HG03139 (cell line): ENCODE results near the gene CYBB.
A peak's percentile ranks its signal among the peaks of the same experiment; 100 is the strongest.

ENCODE experiments used
- ATAC-seq: cut with Tn5 transposase; IDR thresholded peaks from one replicate; pipeline ENCODE4 v1.9.1; 2021; ENCODE audit not compliant: unreplicated experiment

The CYBB gene

DNA sequence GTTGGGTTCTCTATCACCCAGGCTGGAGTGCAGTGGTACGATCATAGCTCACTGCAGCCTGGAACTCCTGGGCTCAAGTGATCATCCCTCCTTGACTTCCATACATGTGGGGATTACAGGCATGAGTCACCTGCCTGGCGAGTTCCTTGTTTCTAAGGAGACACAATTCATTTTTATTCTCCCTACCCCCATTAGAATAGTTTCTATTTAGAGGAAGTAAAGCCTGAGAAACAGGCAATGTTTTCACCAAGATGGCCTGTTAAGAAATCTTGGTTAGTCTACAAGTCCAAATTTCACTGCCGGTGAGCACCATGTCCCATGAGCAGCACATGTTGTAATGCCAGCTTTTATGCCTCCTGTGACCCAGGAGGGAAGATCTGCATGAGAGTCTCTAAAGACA, 5.7 kb downstream of the CYBB start:
- ATAC-seq: no peak

DNA sequence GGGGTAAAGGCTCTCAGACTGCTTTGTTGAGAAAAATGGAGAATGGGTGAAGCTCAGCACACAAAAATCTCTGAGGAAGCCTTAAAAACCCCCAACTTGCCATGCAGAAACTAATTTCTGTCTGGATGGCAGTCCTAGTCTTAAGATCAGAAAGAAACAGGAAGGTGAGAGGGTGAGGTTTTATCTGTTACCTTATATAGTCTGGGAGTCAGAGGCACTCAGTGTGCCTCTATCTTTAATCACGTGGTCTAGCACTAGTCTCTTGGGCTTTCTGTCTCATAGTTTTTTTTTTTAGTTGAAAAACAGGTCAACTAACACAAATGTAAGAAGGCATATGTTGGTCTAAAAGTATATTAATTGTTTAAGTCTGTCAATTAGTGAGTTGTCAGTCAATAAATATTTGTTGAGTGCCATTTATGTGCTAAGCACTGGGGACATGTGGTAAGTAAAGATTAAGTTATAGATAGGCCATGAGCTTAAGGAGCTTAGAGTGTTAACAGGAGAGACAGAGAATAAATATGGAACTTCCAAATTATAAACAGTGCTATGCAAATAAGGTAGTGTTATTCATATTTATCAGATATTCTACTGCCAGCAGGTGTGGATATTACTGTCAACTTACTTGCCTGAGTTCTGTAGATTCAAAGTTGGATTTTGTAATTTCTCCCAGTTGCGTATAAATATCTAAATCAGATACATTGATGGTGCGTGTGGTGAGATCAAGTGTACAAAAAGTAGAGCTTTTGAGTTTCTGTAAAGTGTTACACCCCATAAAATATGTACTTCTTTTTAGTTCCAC, 7.0 kb downstream of the CYBB start:
- ATAC-seq: peak; percentile 81

- peak; percentile 65 for ATAC-seq
Observed at GRCh38 chrX:37787423-37787869, 7.6 kb downstream of the CYBB start.

- ATAC-seq: no peak
Observed at GRCh38 chrX:37796310-37796709, 16.5 kb downstream of the CYBB start.

DNA sequence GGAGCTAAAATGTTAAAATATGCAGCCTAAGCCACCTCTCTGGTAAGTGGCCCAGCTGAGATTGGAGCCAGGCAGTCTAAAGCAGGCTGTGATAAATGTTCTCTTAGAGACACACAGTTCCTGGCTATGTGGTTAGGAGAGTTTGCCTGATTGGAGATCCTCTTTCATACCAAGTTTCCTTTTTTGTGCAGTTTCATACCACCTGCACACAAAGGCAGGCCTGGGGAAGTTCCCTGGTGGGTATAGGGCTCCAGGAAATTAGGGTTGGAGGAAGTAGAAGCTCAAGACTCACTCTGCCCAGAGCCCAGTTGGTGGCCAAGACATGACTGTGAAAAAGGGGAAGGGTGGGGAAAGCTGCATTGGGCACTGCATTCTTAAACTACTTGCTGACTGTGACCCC, 16.9 kb downstream of the CYBB start:
- ATAC-seq: peak; percentile 87

- no peak for ATAC-seq
Observed at GRCh38 chrX:37799936-37800335, 20.1 kb downstream of the CYBB start.

GRCh38 chrX:37800717-37801116, 20.9 kb downstream of the CYBB start:
- ATAC-seq: no peak

GRCh38 chrX:37802028-37802427, 22.2 kb downstream of the CYBB start:
- no peak for ATAC-seq

GRCh38 chrX:37803057-37803456, 23.2 kb downstream of the CYBB start:
- ATAC-seq: no peak

DNA sequence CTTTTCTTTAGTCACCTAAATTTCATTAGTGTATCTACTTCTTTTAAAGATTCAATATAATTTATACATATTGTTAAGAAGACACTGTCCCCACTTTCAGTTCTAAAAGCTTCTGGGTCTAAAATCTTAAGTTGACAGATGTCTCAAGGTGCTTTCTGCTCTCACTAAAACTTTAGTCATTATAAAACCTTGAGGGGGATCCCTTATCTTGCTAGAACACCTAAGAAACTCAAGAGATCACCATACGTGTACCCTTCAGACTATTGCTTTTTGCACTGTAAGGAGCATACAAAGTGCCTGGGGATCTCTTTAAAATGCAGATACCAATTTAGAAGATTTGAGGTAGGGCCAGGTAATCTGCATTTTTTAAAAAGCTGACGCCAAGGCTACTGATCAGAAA, 30.1 kb downstream of the CYBB start:
- ATAC-seq: no peak

DNA sequence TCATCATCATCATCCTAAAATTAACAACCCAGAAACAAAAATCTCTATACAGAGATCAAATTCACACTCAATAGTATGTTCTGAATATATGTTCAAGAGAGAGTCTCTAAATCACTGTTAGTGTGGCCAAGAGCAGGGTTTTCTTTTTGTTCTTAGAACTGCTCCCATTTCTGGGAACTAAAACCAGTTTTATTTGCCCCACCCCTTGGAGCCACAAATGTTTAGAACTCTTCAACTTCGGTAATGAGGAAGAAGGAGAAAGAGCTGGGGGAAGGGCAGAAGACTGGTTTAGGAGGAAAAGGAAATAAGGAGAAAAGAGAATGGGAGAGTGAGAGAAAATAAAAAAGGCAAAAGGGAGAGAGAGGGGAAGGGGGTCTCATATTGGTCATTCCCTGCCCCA, 32.3 kb downstream of the CYBB start:
- ATAC-seq: no peak

- ATAC-seq: no peak
Observed at GRCh38 chrX:37813570-37813969, 33.7 kb downstream of the CYBB start.

DNA sequence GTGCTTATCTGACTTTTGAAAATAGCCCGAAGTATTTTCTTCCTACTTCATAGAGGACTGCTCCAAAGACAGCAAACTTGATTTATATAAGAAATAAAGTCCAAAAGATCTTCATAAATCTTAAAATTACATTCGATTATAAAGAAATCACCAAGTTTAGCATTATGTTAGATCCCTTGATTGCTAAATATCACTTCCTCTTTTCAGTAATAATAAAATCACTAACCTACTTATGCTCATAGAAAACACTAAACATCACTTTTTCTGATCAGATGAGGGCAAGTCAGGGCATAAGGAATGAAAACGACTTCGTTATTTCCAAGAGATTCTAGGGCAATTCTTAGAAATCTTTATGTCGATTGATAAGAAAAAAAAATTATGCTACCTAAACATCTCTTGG, 35.5 kb downstream of the CYBB start:
- ATAC-seq: no peak

DNA sequence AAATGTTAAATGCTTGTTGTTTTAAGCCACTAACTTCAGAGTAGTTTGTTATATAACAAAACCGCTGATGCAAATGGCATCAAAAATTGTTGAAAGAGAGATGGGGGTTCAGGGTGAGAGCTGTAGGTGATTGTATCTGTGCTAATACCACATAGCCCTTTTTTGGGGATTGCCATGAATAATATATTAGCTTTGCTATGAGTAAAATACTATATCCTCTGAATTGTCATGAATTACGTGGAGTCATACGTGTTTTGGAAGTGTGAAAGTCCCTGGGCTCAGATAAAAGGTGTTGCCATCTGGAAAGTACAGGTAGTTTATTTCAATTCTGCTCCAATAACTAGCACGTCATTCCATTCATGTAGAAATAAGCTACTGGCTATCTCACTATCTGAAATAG, 36.9 kb downstream of the CYBB start:
- ATAC-seq: no peak

- no peak for ATAC-seq
Observed at GRCh38 chrX:37817176-37817575, 37.3 kb downstream of the CYBB start.

- no peak for ATAC-seq
Observed at GRCh38 chrX:37817579-37817978, 37.7 kb downstream of the CYBB start.

GRCh38 chrX:37818031-37818430, 38.2 kb downstream of the CYBB start:
- peak; percentile 59 for ATAC-seq

DNA sequence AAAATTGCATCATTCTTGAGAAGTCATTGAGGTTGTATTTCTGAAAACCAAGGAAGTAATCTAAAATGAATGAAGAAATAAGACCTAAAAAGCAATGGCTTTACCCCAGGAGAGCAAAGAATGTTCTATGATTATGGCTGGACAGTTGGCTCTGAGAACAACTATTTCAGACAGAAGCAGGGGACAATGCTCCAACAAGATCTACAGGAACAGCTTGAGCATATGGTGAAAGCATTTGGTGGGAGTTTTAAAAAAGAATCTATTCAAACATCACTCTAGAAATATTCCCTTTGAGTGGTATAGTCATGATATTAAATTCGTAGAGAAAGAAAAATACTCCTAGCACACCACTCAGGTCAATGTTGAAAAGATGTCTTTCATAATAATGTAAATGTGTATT, 40.8 kb downstream of the CYBB start:
- ATAC-seq: no peak

DNA sequence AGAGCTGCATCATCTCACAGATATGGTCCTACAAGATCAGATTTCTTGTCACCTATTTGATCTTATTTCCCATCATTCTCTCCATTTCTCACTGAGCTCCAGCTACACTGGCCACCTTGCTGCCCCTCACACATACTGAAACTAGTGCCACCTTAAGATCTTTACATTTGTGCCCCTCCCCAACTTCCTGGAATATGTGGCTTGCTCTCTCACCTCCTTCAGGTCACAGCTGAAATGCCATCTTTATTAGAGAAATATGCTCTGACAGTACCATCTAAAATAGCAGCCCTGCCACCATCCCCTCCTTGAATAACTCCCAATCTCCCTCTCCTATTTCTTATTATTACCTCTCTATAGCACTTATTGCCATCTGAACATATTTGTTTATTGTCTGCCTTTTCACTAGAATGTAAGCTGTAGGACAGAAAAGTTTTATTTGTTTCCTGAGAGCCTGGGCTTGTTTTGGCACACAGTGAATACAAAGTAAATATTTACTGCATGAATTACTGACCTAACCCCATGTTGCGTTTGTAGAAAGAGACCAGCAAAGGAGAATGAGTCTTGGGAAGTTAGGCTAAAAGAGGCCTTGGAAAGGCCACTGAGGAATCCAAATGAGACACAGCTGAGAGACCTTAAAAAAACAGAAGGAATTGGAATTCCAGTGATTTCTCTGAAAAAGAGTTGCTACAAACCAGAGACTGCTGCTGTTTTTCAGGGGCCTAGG, 44.8 kb downstream of the CYBB start:
- ATAC-seq: no peak

GRCh38 chrX:37825215-37825842, 45.5 kb downstream of the CYBB start:
- peak; percentile 70 for ATAC-seq

- no peak for ATAC-seq
Observed at GRCh38 chrX:37829721-37830120, 49.9 kb downstream of the CYBB start.

GRCh38 chrX:37830371-37830770, 50.5 kb downstream of the CYBB start:
- no peak for ATAC-seq
